Esophagus muscularis mucosa (tissue), 4 donors: ENCODE results near the gene LTBR. TPM values are rescaled to one million over a fixed set of nuclear protein-coding genes. Genes with fewer than 3 reads are reported as not detected.

Experiments used
- DNase-seq: peaks from one replicate; pipeline ENCODE4 v3.0.0-alpha.2; 2017; ENCODE audit errors: extremely low spot score
- H3K27ac ChIP-seq, 4 donors: fragments of 200-600 bp; sonication (generic); replicated peaks in 1 of 4; 1 replicate in 3 of 4; 2 replicates in 1 of 4; pipeline ENCODE4 v1.5.1; 2016 to 2019; ENCODE audit warnings: mild to moderate bottlenecking in 1 of 4
- H3K27me3 ChIP-seq, 4 donors: fragments of 200-600 bp; sonication (generic); one replicate each; pipeline versions ENCODE4 v1.5.1 to v1.6.0; 2016 to 2019
- H3K36me3 ChIP-seq, 4 donors: fragments of 200-600 bp; sonication (generic); one replicate each; pipeline ENCODE4 v1.5.1; 2016 to 2019
- H3K4me1 ChIP-seq, 4 donors: fragments of 200-600 bp; sonication (generic); one replicate each; pipeline ENCODE4 v1.5.1; 2016 to 2019
- H3K4me3 ChIP-seq, 4 donors: fragments of 200-600 bp; sonication (generic); 1 replicate in 2 of 4; 2 replicates in 2 of 4; pipeline ENCODE4 v1.5.1; 2016 to 2019; ENCODE audit warnings: mild to moderate bottlenecking in 4 of 4, moderate library complexity in 1 of 4
- H3K9me3 ChIP-seq, 4 donors: fragments of 200-600 bp; sonication (generic); 1 replicate in 3 of 4; 2 replicates in 1 of 4; pipeline ENCODE4 v1.5.1; 2016 to 2019
- CTCF ChIP-seq, 3 experiments: fragments of 200-600 bp in 2 of 3; fragments of 450-650 bp in 1 of 3; sonication (generic) in 2 of 3; IDR thresholded peaks; one replicate each; pipeline ENCODE4 v1.5.1; 2017 to 2019; ENCODE audit warnings: antibody characterized with exemption in 3 of 3, mild to moderate bottlenecking in 2 of 3, moderate library complexity in 1 of 3
- EP300 ChIP-seq: sonication (generic); formaldehyde crosslinking; IDR thresholded peaks from one replicate; pipeline ENCODE4 v1.6.1; 2017; ENCODE audit warnings: antibody characterized with exemption
- POLR2A ChIP-seq: fragments of 450-650 bp; IDR thresholded peaks from one replicate; pipeline ENCODE4 v1.6.1; 2017; ENCODE audit warnings: antibody characterized with exemption, moderate library complexity, mild to moderate bottlenecking, low read depth
- POLR2AphosphoS5 ChIP-seq, 2 donors: sonication (generic); formaldehyde crosslinking; IDR thresholded peaks; one replicate each; pipeline ENCODE4 v1.6.1; 2017; ENCODE audit warnings: antibody characterized with exemption in 2 of 2
- WGBS: methylation state at CpG from one replicate; pipeline ENCODE4 v1.1.5; 2018; 5-methylcytosine and 5-hydroxymethylcytosine counted together
- intact Hi-C: fragments of 100-400 bp; cut with DNase I; formaldehyde crosslinking; loops from one replicate; pipeline ENCODE4 v1.15.1; 2023
- total RNA-seq, 4 donors: library from RNA; depleted of rRNA; stranded (reverse); fragments of >200 nt; gene quantifications; one replicate each; pipeline versions ENCODE4 v1.1.0 to v1.2.1, GENCODE V29; 2016

The LTBR gene
- total RNA-seq, 4 donors from 2014 or later: 117 to 144 (median 137) TPM

GRCh38 chr12:6404390-6404789 lies 20.4 kb downstream of the LTBR start:
- DNase-seq: no peak
- Histone ChIP-seq H3K4me1 (no peaks in the 10 kb centered on the region), H3K9me3 (no peaks in the 10 kb centered on the region), H3K36me3 (no peaks in the 10 kb centered on the region), H3K4me3 (no peak overlapping the region), H3K27me3 (no peaks in the 10 kb centered on the region), H3K27ac (no peak overlapping the region)
- intact Hi-C loops: no loop called here
- 86% methylated on average over 5 of the region's 5 CpGs for WGBS
- TF ChIP-seq EP300 (no peak), POLR2A (no peak), POLR2AphosphoS5 (IDR thresholded peaks at IDR 0.05) (no peak), CTCF (IDR thresholded peaks at IDR 0.05) (no peak)

- TF ChIP-seq CTCF (IDR thresholded peaks at IDR 0.05) (no peak), EP300 (no peak), POLR2AphosphoS5 (IDR thresholded peaks at IDR 0.05) (no peak), POLR2A (no peak)
- intact Hi-C loops: no loop called here
- Histone ChIP-seq H3K4me1 (no peaks in the 10 kb centered on the region), H3K27ac (no peak overlapping the region), H3K9me3 (no peaks in the 10 kb centered on the region), H3K27me3 (no peaks in the 10 kb centered on the region), H3K36me3 (no peaks in the 10 kb centered on the region), H3K4me3 (no peak overlapping the region)
- no peak for DNase-seq
- 67% methylated on average over 6 of the region's 6 CpGs for WGBS
Measured at GRCh38 chr12:6405963-6406362, 22.0 kb downstream of the LTBR start.

- no peak overlapping the region for H3K4me3 ChIP-seq
- intact Hi-C loops: no loop called here
- no peak overlapping the region for H3K27ac ChIP-seq
- H3K9me3 ChIP-seq: no peaks in the 10 kb centered on the region
- no peaks in the 10 kb centered on the region for H3K36me3 ChIP-seq
- no peaks in the 10 kb centered on the region for H3K27me3 ChIP-seq
- no peaks in the 10 kb centered on the region for H3K4me1 ChIP-seq
- no peak for DNase-seq
- 94% methylated on average over 10 of the region's 10 CpGs for WGBS
- no peak for TF ChIP-seq POLR2AphosphoS5 (IDR thresholded peaks at IDR 0.05)
- TF ChIP-seq EP300: no peak
- no peak for TF ChIP-seq CTCF (IDR thresholded peaks at IDR 0.05)
- TF ChIP-seq POLR2A: no peak
Measured at GRCh38 chr12:6407236-6407954, 23.4 kb downstream of the LTBR start.

GRCh38 chr12:6416596-6416995 lies 32.6 kb downstream of the LTBR start:
- intact Hi-C loops: no loop called here
- 85% methylated on average over 3 of the region's 3 CpGs for WGBS
- Histone ChIP-seq H3K36me3 (no peaks in the 10 kb centered on the region), H3K4me1 (peaks cover 0 to 15% (median 7%) of the 10 kb centered on the region in 4 donors), H3K4me3 (no peak overlapping the region), H3K27me3 (no peaks in the 10 kb centered on the region), H3K9me3 (no peaks in the 10 kb centered on the region), H3K27ac (no peak overlapping the region)
- TF ChIP-seq POLR2AphosphoS5 (IDR thresholded peaks at IDR 0.05) (no peak), EP300 (no peak), CTCF (IDR thresholded peaks at IDR 0.05) (no peak), POLR2A (no peak)
- DNase-seq: no peak

GRCh38 chr12:6418796-6419195 lies 34.8 kb downstream of the LTBR start:
- no peaks in the 10 kb centered on the region for H3K36me3 ChIP-seq
- 82% methylated on average over 6 of the region's 6 CpGs for WGBS
- intact Hi-C loops: no loop called here
- no peak overlapping the region for H3K27ac ChIP-seq
- H3K4me3 ChIP-seq: no peak overlapping the region
- no peaks in the 10 kb centered on the region for H3K9me3 ChIP-seq
- H3K27me3 ChIP-seq: no peaks in the 10 kb centered on the region
- no peak for TF ChIP-seq CTCF (IDR thresholded peaks at IDR 0.05)
- no peak for TF ChIP-seq POLR2A
- no peak for TF ChIP-seq EP300
- TF ChIP-seq POLR2AphosphoS5 (IDR thresholded peaks at IDR 0.05): no peak
- DNase-seq: no peak
- H3K4me1 ChIP-seq: peaks cover 0 to 21% (median 12%) of the 10 kb centered on the region in 4 donors
